Activated naive CD4-positive, alpha-beta T cell treated with anti-CD3 and anti-CD28 coated beads, Interleukin-2, amount 50 U/mL, for 16 hours (primary cell): ENCODE data around the gene NCBP2.
"Not testable (repeated sequence)": the region's sequence is repeated elsewhere in the genome, so short reads cannot be mapped to it uniquely, and the experiment has no call there.

ENCODE experiments used
- DNase-seq: peaks from one replicate; pipeline ENCODE4 v3.0.0-alpha.2; 2020

Gene NCBP2

DNA sequence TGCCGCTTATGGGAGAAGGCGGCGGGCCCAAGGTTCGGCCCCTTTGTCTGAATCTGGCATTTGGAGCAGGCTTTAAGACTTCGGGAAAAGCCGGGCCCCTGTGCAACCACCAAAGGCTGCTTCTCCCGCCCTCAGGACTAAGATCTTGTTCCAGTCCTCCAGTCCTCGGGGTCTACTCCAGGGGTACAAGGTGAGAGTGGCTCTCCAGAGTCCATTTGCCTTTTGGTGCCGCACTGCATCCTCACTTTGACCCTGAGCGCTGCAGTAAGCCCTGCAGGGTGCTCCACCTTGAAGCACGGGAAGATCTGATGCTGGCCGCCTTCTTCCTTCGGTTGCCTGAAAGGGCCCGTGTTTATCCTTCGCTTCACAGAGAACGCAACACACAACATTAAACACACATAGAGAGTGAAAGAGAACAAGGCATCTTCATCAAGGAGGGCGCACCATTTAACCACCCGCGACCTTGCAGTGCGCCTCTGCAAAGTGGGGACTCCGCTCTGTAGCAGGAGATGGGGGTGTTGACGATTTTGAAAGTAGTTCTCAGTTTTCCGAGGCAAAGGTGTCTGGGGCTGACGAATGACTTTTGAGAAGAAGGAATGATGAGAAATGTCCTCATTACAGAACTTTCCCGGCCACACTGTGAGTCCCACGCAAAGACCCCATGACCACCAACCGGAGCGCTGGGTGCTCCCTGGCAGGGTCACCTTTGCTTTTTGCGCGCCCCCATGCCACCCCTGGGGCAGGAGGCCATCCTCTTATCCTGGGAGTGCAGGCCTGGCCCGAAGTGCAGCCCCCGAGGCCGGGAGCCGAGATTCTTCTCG, 25.3 kb upstream of the NCBP2 start:
- DNase-seq = no peak

DNA sequence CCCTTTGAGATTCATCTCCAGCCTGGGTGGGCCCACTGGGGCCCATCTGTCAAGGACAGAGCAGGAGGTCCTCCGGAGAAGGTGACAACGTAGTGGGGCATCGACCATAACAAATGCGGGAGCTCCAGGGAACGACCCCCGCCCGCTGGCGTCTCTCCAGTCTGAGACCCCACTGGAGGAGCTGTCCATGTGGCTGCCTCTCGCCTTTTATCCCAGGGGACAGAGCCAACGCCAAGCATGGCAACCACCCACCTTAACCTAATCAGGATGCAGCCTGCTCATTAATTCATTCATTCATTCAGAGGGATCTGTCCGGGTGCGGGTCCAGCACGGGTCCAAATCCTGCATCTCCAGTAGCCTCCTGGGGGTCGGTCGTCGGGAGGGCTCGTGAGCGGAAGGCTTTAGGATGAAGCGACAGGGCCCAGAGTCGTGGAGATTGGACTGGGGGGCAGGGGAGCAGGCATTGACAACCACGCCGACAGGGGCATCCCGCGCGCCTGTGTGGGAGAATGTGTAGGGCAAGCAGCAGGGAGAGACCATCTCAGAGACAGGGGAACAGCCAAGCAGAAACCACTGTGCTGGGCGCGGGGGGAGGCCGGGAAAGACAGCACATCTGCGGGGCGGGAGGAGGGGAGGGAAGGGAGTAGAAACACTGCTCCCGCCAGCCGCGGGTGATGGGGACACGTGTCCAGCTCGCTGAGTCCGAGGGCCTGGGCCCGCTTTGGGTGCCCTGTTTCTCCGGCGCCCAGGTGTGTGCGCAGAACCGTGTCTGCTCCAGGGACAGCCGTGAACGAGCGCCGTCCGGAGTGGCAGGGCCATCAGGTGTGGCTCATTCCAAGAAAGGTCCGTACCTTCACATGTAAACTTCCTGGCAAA, 24.4 kb upstream of the NCBP2 start:
- DNase-seq = no peak

DNA sequence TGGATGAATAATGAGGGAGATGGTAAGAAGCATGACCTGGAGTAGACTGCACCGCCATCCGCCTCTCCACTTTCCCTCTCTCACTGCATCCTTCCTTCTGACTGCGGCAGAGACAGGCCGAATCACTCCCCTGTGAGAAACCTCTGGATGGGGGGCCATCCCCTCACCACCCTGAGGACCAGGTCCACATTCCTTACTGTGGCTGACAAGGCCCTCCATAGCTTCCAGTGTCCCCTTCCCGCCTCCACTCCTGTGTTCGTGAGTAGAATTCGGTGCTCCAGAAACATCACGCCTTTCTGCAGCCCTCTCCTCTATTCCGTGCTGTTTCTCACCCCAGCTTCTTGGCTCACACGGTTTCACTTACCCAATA, 23.5 kb upstream of the NCBP2 start:
- no peak for DNase-seq

DNA sequence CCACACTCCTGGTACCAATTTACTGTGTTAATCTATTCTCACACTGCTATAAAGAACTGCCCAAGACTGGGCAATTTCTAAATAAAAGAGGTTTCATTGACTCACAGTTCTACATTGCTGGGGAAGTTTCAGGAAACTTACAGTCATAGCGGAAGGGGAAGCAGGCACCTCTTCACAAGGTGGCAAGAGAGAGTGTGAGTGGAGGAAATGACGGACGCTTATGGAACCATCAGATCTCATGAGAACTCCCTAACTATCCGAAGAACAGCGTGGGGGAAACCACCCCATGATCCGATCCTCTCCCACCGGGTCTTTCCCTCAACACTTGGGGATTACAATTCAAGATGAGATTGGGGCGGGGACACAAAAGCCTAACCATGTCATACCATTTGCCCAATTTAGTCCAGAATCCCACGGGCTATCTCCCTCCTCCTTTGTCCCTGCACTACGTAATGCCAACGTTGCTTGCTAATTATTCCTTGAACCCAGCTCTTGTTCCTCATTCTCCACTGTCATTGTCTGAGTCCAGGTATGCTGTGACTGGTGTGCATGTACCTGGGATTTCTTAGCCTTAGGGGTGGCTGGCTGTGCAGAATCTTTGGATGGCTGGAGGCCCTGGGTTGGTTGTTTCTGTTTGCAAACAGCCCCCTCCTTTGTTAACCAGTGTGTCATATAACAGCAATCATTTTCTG, 22.9 kb upstream of the NCBP2 start:
- no peak for DNase-seq

DNA sequence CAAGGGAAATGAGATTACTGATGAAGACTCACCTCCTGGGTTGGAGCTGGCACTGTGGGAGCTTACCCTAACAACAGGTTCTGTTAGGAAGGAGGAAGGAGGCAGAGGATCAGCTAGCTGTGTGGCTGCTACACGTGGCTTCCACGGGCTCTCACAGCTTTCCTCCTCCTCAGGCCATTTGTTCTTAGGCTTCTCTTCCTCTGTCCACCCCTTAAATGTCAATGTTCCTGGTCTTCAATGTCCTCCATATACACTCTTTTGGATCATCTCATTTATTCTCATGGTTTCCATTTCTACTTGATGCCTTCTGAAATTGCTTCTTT, 21.3 kb upstream of the NCBP2 start:
- DNase-seq = no peak

DNA sequence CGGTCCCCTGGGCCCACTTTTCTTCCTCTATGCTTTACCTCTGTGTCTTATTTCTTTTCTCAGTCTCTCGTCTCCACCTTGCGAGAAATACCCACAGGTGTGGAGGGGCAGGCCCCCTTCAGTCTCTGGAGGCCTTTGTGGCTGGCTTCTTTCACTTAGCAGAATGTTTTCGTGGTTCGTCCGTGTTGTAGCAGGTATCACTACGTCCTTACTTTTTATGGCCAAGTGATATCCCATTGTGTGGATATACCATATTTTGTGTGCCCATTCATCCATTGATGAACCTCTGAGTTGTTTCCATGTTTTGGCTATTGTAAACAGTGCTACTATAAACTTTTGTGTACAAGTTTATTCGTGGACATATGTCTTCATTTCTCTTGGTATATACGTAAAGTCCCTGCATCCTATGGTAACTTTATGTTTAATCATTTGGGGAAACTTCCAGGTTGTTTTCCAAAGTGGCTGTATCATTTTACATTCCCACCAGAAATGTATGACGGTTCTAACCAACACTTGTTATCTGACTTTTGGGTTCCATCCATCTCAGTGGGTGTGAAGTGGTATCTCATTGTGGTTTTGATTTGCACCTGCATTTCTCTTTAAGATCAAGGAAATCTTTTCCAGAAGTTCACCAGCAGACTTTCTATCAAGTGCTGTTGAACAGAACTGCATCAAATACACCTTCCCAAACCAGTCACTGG, 20.8 kb upstream of the NCBP2 start:
- no peak for DNase-seq

DNA sequence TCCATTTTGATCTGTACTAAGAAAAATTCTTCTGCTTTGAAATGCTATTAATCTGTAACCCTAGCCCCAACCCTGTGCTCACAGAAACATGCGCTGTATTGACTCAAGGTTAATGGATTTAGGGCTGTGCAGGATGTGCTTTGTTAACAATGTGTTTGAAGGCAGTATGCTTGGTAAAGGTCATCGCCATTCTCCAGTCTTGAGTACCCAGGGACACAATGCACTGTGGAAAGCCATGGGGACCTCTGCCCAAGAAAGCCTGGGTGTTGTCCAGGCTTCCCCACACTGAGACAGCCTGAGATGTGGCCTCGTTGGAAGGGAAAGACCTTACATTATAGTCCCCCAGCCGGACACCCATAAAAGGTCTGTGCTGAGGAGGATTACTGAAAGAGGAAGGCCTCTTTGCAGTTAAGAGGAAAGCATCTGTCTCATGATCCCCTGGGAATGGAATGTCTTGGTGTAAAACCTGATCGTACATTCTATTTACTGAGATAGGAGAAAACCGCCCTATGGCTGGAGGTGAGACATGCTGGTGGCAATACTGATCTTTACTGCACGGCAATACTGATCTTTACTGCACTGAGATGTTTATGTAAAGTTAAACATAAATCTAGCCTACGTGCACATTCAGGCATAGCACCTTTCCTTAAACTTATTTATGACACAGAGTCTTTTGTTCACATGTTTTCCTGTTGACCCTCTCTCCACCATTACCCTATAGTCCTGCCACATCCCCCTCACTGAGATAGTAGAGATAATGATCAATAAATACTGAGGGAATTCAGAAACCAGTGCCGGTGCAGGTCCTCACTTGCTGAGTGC, 20.0 kb upstream of the NCBP2 start:
- no peak for DNase-seq

DNA sequence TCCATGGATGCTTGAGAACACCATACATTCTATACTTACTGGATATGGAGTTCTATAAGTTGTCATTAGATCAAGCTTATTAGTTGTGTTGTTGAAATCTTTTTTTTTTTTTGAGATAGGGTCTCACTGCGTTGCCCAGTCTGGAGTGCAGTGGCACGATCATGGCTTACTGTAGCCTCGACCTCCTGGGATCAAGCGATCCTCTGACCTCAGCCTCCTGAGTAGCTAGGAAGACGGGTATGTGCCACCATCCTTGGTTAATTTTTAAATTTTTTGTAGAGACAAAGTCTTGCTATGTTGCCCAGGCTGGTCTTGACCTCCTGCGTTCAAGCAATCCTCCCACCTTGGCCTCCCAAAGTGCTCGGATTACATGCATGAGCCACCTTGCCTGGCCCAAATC, 12.5 kb upstream of the NCBP2 start:
- no peak for DNase-seq

DNA sequence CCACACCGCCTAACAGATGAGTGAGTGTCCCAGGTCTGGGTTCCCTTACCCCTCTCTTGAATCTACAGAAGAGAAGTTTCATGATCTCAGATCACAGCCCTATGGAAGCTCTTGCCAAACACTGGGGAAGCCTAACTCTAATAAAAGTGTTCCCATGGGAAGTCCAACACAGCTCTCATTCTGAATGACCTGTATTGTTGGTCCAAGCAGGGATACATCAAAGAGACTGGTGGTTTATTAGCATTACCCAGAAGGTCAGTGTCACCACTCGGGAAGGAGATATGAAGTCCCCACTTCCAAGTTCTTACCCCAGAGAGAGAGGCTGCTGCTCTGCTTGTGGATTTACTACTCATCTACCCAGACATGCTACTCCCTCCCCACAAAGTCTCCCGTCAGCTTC, 9.0 kb upstream of the NCBP2 start:
- DNase-seq = no peak

DNA sequence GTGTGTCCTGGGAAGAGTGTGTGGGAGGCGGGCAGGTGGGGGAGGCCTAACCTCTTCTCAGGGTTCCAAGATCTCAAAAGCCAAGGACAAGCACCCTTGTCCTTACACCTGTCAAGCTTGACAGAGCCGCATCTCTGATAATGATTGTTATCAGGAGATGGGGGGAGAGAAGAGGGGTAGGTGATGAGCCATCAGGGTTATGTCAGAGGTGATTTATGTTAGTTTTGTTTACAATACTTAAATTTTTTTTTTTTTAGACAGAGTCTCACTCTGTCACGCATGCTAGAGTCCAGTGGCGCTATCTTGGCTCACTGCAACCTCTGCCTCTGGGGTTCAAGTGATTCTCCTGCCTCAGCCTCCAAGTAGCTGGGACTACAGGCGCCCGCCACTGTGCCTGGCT, 7.4 kb upstream of the NCBP2 start:
- DNase-seq = no peak

DNA sequence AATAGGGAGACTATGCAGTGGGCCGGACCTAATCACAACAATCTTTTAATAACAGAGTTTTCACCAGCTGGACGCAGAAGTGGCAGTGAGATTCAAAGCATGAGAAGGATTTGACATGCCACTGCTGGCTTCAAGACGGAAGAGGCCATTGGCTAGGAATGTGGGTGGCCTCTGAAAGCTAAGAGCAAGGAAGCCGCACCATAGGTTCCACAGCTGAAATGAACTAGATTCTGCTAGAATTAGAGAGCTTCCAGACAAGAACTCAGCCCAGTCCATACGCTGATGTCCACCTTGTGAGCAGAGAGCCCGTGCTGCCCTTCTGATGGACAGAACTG, 6.9 kb upstream of the NCBP2 start:
- DNase-seq = no peak

DNA sequence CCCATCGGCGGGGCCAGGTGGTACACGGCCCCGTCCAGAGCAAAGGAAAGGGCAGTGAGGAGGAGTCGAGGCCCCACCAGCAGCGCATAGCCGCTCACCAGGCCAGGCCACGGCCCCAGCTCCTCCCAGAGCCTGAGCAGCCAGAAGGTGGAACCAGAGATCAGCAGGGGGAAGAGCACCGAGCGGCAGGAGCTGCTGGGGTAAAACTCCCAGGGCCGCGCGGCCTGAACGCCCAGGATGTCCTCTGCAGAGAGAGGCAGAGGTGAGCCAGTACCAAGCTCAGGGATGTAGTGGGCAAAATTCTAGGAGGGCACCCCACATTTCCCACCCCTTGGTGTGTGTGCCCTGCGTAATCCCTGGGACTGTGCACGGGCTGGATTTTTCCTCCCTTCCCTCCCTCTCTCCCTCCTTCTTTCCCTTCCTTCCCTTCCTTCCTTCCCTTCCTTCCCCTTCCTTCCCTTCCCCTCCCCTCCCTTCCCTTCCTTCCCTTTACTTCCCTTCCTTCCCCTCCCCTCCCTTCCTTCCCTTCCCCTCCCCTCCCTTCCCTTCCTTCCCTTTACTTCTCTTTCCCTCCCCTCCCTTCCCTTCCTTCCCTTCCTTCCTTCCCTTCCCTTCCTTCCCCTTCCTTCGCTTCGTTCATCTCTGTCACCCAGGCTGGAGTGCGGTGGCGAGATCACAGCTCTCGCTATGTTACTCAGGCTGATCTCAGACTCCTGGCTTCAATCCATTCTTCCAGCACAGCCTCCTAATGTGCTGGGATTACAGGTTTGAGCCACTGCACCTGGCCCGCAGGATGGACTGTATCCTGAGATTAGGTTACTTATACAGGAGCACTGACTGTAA, 6.3 kb upstream of the NCBP2 start:
- no peak for DNase-seq

DNA sequence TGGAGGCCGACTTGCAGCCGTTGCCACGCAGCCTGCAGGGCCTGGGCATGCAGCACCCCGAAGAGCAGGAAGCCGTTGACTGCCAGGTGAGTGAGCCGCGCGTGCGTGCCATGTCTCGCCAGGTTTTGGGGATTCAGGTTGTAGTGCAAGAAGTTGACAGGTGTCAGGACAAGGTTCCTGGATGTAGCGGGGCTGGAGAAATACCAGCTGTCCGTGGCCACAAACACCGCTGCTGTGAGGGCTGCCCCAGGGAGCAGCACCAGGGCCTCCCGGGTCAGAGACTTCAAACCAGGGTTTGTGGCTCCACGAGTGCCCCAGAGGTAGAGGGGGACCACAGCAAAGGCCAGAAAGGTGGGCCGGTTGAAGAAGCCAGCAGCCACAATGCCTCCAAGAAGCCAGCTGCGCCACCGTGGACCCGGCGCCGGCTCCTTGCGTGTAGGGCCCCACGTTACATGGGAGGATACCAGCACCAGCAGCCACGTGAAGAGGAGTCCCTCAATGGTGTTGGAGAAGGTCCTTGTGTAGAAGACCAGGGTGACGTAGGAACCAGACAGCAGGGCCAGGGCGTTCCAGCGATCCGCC, 5.6 kb upstream of the NCBP2 start:
- DNase-seq = no peak

DNA sequence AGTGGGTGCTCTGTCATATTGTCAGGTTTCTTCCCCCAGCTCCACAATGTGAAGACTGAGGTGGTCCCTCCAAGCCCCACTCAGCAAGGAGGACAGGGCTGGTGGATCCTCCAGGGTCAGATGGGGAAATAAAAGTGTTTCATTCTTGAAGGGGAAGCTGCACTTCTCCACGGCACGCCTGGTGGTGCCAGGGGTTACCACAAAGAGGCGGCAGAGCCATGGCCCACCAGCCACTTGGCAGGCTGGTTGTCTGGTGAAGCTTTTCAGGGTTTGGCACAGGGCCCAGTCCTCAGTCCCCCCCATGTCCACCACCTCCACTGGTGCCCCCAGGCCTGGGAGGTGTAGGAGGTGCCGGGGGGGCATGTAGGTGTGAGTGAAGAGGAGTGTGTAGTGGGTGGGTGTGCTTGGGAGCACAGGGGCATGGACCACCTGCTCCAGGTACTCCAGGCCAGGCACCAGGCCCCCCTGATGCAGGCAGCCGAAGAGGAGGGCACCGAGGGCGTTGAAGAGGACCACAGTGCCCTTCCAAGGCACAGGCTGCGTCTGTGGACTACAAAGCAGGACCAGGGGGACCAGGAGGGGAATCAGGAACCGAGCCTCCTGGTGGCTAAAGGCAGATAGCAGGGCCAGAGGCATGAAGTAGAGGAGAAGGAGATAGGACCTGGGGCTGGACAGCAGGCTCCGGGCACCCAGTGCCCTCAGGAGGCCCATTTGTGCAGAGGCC, 5.0 kb upstream of the NCBP2 start:
- DNase-seq = no peak

DNA sequence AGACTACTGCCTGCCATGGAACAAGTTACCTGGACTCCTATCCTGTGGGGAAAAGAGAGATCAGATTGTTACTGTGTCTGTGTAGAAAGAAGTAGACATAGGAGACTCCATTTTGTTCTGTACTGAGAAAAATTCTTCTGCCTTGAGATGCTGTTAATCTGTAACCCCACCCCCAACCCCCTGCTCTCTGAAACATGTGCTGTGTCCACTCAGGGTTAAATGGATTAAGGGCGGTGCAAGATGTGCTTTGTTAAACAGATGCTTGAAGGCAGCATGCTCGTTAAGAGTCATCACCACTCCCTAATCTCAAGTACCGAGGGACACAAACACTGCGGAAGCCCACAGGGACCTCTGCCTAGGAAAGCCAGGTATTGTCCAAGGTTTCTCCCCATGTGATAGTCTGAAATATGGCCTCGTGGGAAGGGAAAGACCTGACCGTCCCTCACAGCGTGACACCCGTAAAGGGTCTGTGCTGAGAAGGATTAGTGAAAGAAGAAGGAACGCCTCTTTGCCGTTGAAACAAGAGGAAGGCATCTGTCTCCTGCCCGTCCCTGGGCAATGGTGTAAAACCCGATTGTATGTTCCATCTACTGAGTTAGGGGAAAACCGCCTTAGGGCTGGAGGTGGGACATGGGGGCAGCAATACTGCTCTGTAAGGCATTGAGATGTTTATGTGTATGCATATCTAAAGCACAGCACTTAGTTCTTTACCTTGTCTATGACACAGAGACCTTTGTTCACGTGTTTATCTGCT, 1.9 kb upstream of the NCBP2 start:
- not testable (repeated sequence) for DNase-seq

DNA sequence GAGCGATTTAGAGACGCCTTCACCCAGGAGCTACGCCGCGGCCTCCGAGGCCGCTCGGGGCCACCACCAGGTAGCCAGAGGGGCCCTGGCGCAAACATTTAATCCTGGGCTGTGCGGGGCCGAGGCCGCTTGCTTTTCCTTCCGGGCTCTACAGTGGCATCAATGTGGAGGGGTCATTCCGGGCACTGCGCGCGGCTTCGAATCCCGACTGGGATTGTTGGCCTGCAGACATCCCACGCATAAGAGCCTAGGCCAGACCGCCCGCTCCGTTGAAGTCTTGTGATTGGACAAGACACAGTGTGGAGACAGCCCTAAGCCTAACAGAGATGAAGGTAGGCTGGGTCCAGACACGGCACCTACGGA, 568 bp upstream of the NCBP2 start:
- no peak for DNase-seq

DNA sequence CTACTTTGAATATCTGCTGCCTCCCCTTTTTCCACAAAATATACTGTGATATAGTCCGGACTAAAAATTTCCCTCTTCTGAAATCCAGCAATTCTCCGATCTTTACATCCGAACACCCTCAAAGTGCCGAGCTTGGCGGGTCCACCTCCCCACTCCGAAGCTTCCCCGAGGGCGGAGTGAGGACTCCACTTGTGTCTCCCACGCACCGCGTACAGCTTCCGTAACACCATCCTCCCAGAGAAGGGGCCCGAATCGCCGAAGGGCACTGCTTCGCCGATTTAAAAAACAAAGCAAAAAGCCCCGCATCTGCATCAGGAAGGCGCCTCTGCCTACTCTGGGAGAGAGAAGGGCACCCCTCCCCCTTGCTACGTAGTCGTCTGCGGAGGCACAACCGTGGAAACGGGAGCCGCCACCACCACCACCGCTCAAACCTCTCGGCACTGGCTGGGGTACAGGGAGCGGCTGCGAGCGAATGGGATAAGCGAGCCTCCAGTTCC, 551 bp downstream of the NCBP2 start:
- DNase-seq = peak; percentile 75

DNA sequence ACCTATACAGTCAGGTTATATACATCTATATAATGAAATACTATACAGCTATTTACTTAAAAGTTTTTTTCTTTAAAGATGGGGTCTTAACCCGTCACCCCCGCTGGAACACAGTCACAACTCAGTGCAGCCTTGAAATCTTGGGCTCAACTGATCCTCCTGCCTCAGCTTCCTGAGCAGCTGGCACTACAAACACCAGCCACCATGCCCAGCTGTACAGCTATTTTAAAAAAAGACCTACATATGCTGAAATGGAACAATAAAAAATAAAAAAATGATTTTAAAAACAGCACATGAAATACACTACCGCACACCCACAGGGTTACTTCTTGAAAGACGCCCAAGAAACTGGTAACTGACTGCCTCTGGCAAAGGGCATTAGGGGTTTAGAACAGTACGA, 3.8 kb downstream of the NCBP2 start:
- no peak for DNase-seq

DNA sequence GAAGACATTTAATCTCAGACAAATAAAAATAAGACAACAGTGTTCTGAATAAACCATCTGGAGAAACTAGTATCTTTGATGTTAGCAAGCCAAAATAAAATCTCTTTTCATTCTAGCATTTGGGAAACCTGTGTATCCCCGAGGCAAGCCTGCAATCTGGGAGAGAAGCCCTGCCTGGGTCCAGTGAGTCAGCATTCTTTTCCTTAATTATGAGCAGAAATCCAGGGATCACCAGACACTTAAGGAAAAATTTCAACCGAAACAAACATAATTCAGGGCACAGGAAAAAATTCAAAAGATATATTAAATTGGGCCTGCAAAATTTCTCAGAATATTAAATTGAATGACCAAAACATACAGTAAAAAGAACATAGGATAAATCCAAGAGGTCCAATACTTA, 4.2 kb downstream of the NCBP2 start:
- DNase-seq = no peak

DNA sequence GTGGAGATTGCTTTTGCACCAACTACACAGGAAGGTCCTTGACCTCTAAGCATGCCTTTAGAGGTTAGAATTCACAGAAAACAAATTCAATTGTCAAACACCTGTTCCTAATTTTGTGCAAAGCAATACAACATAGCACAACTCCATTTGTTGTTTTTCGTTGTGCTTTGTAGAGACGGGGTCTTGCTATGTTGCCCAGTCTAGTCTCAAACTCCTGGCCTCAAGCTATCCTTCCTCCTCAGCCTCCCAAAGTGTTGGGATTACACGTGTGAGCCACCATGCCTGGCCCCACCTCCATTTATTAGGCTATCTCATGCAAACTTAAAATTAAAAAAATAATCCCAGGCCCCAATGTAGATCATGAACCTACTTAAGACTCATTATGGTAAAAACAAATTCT, 6.0 kb downstream of the NCBP2 start:
- DNase-seq = no peak
